ENCODE data around the gene TTN.
"Not testable (repeated sequence)": the region's sequence is repeated elsewhere in the genome, so short reads cannot be mapped to it uniquely, and the experiment has no call there.

TTN gene

GRCh38 chr2:178658480-178658879, 148.7 kb downstream of the TTN start:
- not testable (repeated sequence) for DNase-seq (ENCODE audit: low read depth in 2 of 2)

- DNase-seq (ENCODE audit: low read depth in 2 of 2) = no peak
These were observed 156.7 kb downstream of the TTN start for GRCh38 chr2:178650554-178650953.

- DNase-seq (ENCODE audit: low read depth in 2 of 2) = no peak
These were observed 162.3 kb downstream of the TTN start for GRCh38 chr2:178644919-178645318.

- DNase-seq (ENCODE audit: low read depth in 2 of 2) = no peak
These were observed 165.7 kb downstream of the TTN start for GRCh38 chr2:178641498-178641897.

GRCh38 chr2:178635897-178636296, 171.3 kb downstream of the TTN start:
- no peak for DNase-seq (ENCODE audit: low read depth in 2 of 2)

GRCh38 chr2:178632729-178633128, 174.5 kb downstream of the TTN start:
- no peak for DNase-seq (ENCODE audit: low read depth in 2 of 2)

GRCh38 chr2:178630581-178630980, 176.6 kb downstream of the TTN start:
- no peak for DNase-seq (ENCODE audit: low read depth in 2 of 2)

GRCh38 chr2:178629463-178629862, 177.8 kb downstream of the TTN start:
- no peak for DNase-seq (ENCODE audit: low read depth in 2 of 2)

GRCh38 chr2:178628605-178629004, 178.6 kb downstream of the TTN start:
- DNase-seq (ENCODE audit: low read depth in 2 of 2) = no peak

- no peak for DNase-seq (ENCODE audit: low read depth in 2 of 2)
These were observed 179.8 kb downstream of the TTN start for GRCh38 chr2:178627401-178627800.

GRCh38 chr2:178615969-178616368, 191.3 kb downstream of the TTN start:
- DNase-seq (ENCODE audit: low read depth in 2 of 2) = no peak

GRCh38 chr2:178602901-178603300, 204.3 kb downstream of the TTN start:
- DNase-seq (ENCODE audit: low read depth in 2 of 2) = no peak

- DNase-seq (ENCODE audit: low read depth in 2 of 2) = no peak
These were observed 214.6 kb downstream of the TTN start for GRCh38 chr2:178592655-178593054.

- no peak for DNase-seq (ENCODE audit: low read depth in 2 of 2)
These were observed 217.9 kb downstream of the TTN start for GRCh38 chr2:178589335-178589734.

GRCh38 chr2:178584666-178585065, 222.6 kb downstream of the TTN start:
- no peak for DNase-seq (ENCODE audit: low read depth in 2 of 2)

- DNase-seq (ENCODE audit: low read depth in 2 of 2) = no peak
These were observed 228.2 kb downstream of the TTN start for GRCh38 chr2:178579006-178579405.

GRCh38 chr2:178574789-178575188, 232.4 kb downstream of the TTN start:
- no peak for DNase-seq (ENCODE audit: low read depth in 2 of 2)

- DNase-seq (ENCODE audit: low read depth in 2 of 2) = no peak
These were observed 239.0 kb downstream of the TTN start for GRCh38 chr2:178568227-178568626.

GRCh38 chr2:178553047-178553446, 254.2 kb downstream of the TTN start:
- DNase-seq (ENCODE audit: low read depth in 2 of 2) = no peak

- no peak for DNase-seq (ENCODE audit: low read depth in 2 of 2)
These were observed 256.9 kb downstream of the TTN start for GRCh38 chr2:178550352-178550751.

GRCh38 chr2:178542569-178542968, 264.7 kb downstream of the TTN start:
- no peak for DNase-seq (ENCODE audit: low read depth in 2 of 2)

- no peak for DNase-seq (ENCODE audit: low read depth in 2 of 2)
These were observed 265.1 kb downstream of the TTN start for GRCh38 chr2:178542161-178542560.

- no peak for DNase-seq (ENCODE audit: low read depth in 2 of 2)
These were observed 271.2 kb downstream of the TTN start for GRCh38 chr2:178536037-178536436.

- no peak for DNase-seq (ENCODE audit: low read depth in 2 of 2)
These were observed 276.1 kb downstream of the TTN start for GRCh38 chr2:178531168-178531567.

- no peak for DNase-seq (ENCODE audit: low read depth in 2 of 2)
These were observed 276.5 kb downstream of the TTN start for GRCh38 chr2:178530625-178531142.
